Neuronal stem cell (in vitro differentiated cells): ENCODE results near the gene ZNF678.

Source experiments
- DNase-seq: peaks from one replicate; pipeline ENCODE4 v3.0.0-alpha.2; 2013; ENCODE audit warnings: low spot score
- H2AFZ ChIP-seq: one replicate; pipeline ENCODE4 v1.6.1; 2013; ENCODE audit warnings: mild to moderate bottlenecking, low read length, inconsistent platforms
- H2AK5ac ChIP-seq: 2 replicates; pipeline ENCODE4 v1.6.1; 2013; ENCODE audit warnings: low read depth, mild to moderate bottlenecking, inconsistent platforms, low read length, moderate library complexity, mixed read lengths
- H2BK120ac ChIP-seq: 2 replicates; pipeline ENCODE4 v1.6.1; 2013; ENCODE audit warnings: low read depth, mild to moderate bottlenecking, inconsistent platforms, low read length, moderate library complexity, mixed read lengths
- H2BK12ac ChIP-seq: one replicate; pipeline ENCODE4 v1.6.1; 2013; ENCODE audit warnings: low read length, inconsistent platforms
- H2BK15ac ChIP-seq: 2 replicates; pipeline ENCODE4 v1.6.1; 2013; ENCODE audit warnings: mild to moderate bottlenecking, low read length, inconsistent platforms, mixed read lengths
- H2BK5ac ChIP-seq: one replicate; pipeline ENCODE4 v1.6.1; 2013; ENCODE audit warnings: inconsistent platforms, mild to moderate bottlenecking, low read length, moderate library complexity
- H3K14ac ChIP-seq: one replicate; pipeline ENCODE4 v1.6.1; 2013; ENCODE audit warnings: low read length, inconsistent platforms
- H3K18ac ChIP-seq: 2 replicates; pipeline ENCODE4 v1.6.1; 2013; ENCODE audit warnings: low read length, inconsistent platforms
- H3K23ac ChIP-seq: 2 replicates; pipeline ENCODE4 v1.6.1; 2013; ENCODE audit warnings: low read depth, mild to moderate bottlenecking, mixed read lengths, low read length, inconsistent platforms; ENCODE audit not compliant: poor library complexity
- H3K27ac ChIP-seq: replicated peaks from 3 replicates; pipeline ENCODE4 v1.5.1; 2013; ENCODE audit warnings: low read length, inconsistent platforms
- H3K27me3 ChIP-seq, 3 experiments: 2 replicates each; pipeline ENCODE4 v1.6.1; 2013; ENCODE audit warnings: low read length in 3 of 3, mild to moderate bottlenecking in 2 of 3, inconsistent platforms in 1 of 3, low read depth in 1 of 3, mixed read lengths in 1 of 3, moderate library complexity in 1 of 3; ENCODE audit not compliant: control insufficient read depth in 3 of 3, insufficient read depth in 3 of 3
- H3K36me3 ChIP-seq, 2 donors: replicated peaks in 1 of 2; 2 replicates each; pipeline ENCODE4 v1.6.1; 2013; ENCODE audit warnings: low read length in 2 of 2; ENCODE audit not compliant: control insufficient read depth in 2 of 2, insufficient read depth in 2 of 2
- H3K4ac ChIP-seq: 2 replicates; pipeline ENCODE4 v1.6.1; 2013; ENCODE audit warnings: inconsistent platforms, mild to moderate bottlenecking, low read length, moderate library complexity
- H3K4me1 ChIP-seq, 2 donors: 1 replicate in 1 of 2; 2 replicates in 1 of 2; pipeline ENCODE4 v1.6.1; 2013; ENCODE audit warnings: low read length in 2 of 2, low read depth in 1 of 2; ENCODE audit not compliant: control insufficient read depth in 2 of 2, insufficient read depth in 1 of 2
- H3K4me2 ChIP-seq: one replicate; pipeline ENCODE4 v1.6.1; 2013; ENCODE audit warnings: mild to moderate bottlenecking, low read length, inconsistent platforms; ENCODE audit not compliant: insufficient read depth, poor library complexity, severe bottlenecking
- H3K4me3 ChIP-seq, 2 donors: 2 replicates each; pipeline ENCODE4 v1.5.1; 2013; ENCODE audit warnings: low read length in 2 of 2, mild to moderate bottlenecking in 2 of 2, inconsistent platforms in 1 of 2, moderate library complexity in 1 of 2
- H3K79me1 ChIP-seq: one replicate; pipeline ENCODE4 v1.6.1; 2013; ENCODE audit warnings: low read depth, mild to moderate bottlenecking, inconsistent platforms, low read length, moderate library complexity
- H3K9ac ChIP-seq: one replicate; pipeline ENCODE4 v1.6.1; 2013; ENCODE audit warnings: mild to moderate bottlenecking, low read depth, low read length, inconsistent platforms; ENCODE audit not compliant: poor library complexity
- H3K9me3 ChIP-seq, 2 donors: replicated peaks in 1 of 2; 2 replicates each; pipeline versions ENCODE3 to v1.6.1; 2013; ENCODE audit warnings: low read length in 2 of 2, mild to moderate bottlenecking in 2 of 2, inconsistent platforms in 1 of 2, low read depth in 1 of 2, mixed read lengths in 1 of 2, moderate library complexity in 1 of 2; ENCODE audit not compliant: control insufficient read depth in 2 of 2, insufficient read depth in 1 of 2
- H4K8ac ChIP-seq: one replicate; pipeline ENCODE4 v1.6.1; 2013; ENCODE audit warnings: low read depth, mild to moderate bottlenecking, inconsistent platforms, low read length, moderate library complexity
- H4K91ac ChIP-seq: one replicate; pipeline ENCODE4 v1.6.1; 2013; ENCODE audit warnings: low read length, low read depth, mild to moderate bottlenecking, inconsistent platforms; ENCODE audit not compliant: poor library complexity
- WGBS, 2 donors: extraction: QIAGEN DNeasy Blood & Tissue Kit; methylation state at CpG; one replicate each; pipeline ENCODE4 v1.1.7; 2013; ENCODE audit warnings: missing lambda C conversion rate in 2 of 2, mixed read lengths in 1 of 2; ENCODE audit not compliant: insufficient read length in 2 of 2, insufficient replicate concordance in 1 of 2; ENCODE audit errors: extremely low coverage in 2 of 2; 5-methylcytosine and 5-hydroxymethylcytosine counted together

Gene ZNF678

GRCh38 chr1:227607336-227607898 lies 44.1 kb downstream of the ZNF678 start:
- H2BK120ac ChIP-seq: no peak overlapping the region
- H3K27me3 ChIP-seq: no peaks in the 10 kb centered on the region
- no peak overlapping the region for H3K4me3 ChIP-seq
- H3K79me1 ChIP-seq: peaks cover 3% of the 10 kb centered on the region
- WGBS, 2 donors: no CpG with 5 or more reads among the region's 3 CpGs
- no peak overlapping the region for H3K14ac ChIP-seq
- H2BK15ac ChIP-seq: no peak overlapping the region
- no peak overlapping the region for H2AFZ ChIP-seq
- peaks cover 0 to 3% of the 10 kb centered on the region in 2 donors for H3K4me1 ChIP-seq
- H2AK5ac ChIP-seq: no peak overlapping the region
- H4K8ac ChIP-seq: no peak overlapping the region
- H3K9me3 ChIP-seq: peaks cover 12 to 69% of the 10 kb centered on the region in 2 donors
- H2BK5ac ChIP-seq: no peak overlapping the region
- no peak overlapping the region for H3K4me2 ChIP-seq
- H3K4ac ChIP-seq: no peak overlapping the region
- H3K18ac ChIP-seq: no peak overlapping the region
- H3K36me3 ChIP-seq: peaks cover 2 to 11% of the 10 kb centered on the region in 2 donors
- H3K27ac ChIP-seq: no peak overlapping the region
- H2BK12ac ChIP-seq: no peak overlapping the region
- DNase-seq: no peak
- H3K23ac ChIP-seq: no peak overlapping the region
- H3K9ac ChIP-seq: no peak overlapping the region
- no peak overlapping the region for H4K91ac ChIP-seq

- Histone ChIP-seq H2BK120ac (no peak overlapping the region), H2AK5ac (no peak overlapping the region), H3K23ac (no peak overlapping the region), H3K18ac (no peak overlapping the region), H3K4ac (no peak overlapping the region), H4K8ac (no peak overlapping the region), H2BK15ac (no peak overlapping the region), H2BK12ac (no peak overlapping the region), H3K79me1 (no peaks in the 10 kb centered on the region), H3K27me3 (no peaks in the 10 kb centered on the region), H3K27ac (no peak overlapping the region), H3K9me3 (peaks cover 12 to 62% of the 10 kb centered on the region in 2 donors), H3K9ac (no peak overlapping the region), H3K4me3 (no peak overlapping the region), H2BK5ac (no peak overlapping the region), H4K91ac (no peak overlapping the region), H2AFZ (no peak overlapping the region), H3K4me2 (no peak overlapping the region), H3K14ac (no peak overlapping the region), H3K4me1 (no peaks in the 10 kb centered on the region), H3K36me3 (peaks cover 6 to 23% of the 10 kb centered on the region in 2 donors)
- no peak for DNase-seq
- WGBS, 2 donors: no CpG with 5 or more reads among the region's 1 CpG
Observed at GRCh38 chr1:227612658-227613057, 49.3 kb downstream of the ZNF678 start.

DNA sequence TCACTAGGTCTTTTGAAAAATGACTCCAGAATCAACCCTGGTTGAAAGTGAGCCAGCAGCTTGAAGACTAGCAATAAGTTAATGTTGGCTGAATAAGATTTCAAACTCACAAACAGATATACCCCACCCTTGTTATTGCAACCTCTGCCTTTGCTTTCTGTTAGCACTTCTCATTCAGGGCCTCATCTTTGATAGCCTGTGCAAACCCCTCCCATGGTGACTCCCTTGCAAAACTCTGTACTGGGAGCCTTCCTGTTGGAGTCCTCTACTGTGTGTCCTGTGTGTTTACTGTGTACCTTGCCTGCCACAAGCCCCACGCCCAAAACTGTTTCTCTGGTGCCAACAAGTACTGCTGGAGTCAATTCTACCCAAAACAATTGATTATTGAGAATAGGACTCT lies 50.2 kb downstream of the ZNF678 start:
- no peak overlapping the region for H3K18ac ChIP-seq
- no peak overlapping the region for H2BK15ac ChIP-seq
- peaks cover 6 to 23% of the 10 kb centered on the region in 2 donors for H3K36me3 ChIP-seq
- no peak overlapping the region for H2AFZ ChIP-seq
- no peaks in the 10 kb centered on the region for H3K4me1 ChIP-seq
- no peak overlapping the region for H2BK12ac ChIP-seq
- no peak overlapping the region for H3K4me2 ChIP-seq
- no peak overlapping the region for H3K4ac ChIP-seq
- no peak overlapping the region for H2BK120ac ChIP-seq
- DNase-seq: no peak
- H2AK5ac ChIP-seq: no peak overlapping the region
- H3K4me3 ChIP-seq: no peak overlapping the region
- peaks cover 19 to 60% of the 10 kb centered on the region in 2 donors for H3K9me3 ChIP-seq
- H3K27ac ChIP-seq: no peak overlapping the region
- H3K79me1 ChIP-seq: no peaks in the 10 kb centered on the region
- H3K9ac ChIP-seq: no peak overlapping the region
- H3K14ac ChIP-seq: no peak overlapping the region
- H4K8ac ChIP-seq: no peak overlapping the region
- H3K27me3 ChIP-seq: no peaks in the 10 kb centered on the region
- no peak overlapping the region for H2BK5ac ChIP-seq
- H3K23ac ChIP-seq: no peak overlapping the region
- no peak overlapping the region for H4K91ac ChIP-seq
- no CpG with 5 or more reads among the region's 1 CpG for WGBS, 2 donors

DNA sequence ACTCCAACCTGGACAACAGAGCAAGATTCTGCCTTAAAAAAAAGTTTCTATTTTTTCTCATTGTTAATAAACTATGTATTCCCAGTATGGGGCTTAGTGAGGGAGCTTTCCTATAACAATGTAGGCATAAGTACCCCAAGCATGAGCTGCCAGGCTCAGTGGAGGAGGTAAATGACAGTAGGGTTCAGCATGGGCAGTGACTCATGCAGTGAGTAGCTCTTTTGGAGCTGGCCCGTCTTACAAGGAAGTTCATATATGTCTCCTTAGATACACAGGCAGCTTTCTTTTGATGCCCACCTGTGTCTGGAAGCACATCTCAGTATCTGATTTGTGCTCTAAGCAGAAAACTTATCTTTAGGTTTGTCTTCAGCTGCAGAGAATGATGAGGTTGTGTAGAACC lies 57.9 kb downstream of the ZNF678 start:
- Histone ChIP-seq H3K14ac (no peak overlapping the region), H2BK5ac (no peak overlapping the region), H3K9ac (no peak overlapping the region), H2BK12ac (no peak overlapping the region), H3K36me3 (peaks cover 2 to 3% of the 10 kb centered on the region in 2 donors), H3K27me3 (no peaks in the 10 kb centered on the region), H2BK120ac (no peak overlapping the region), H3K4me2 (no peak overlapping the region), H3K4me1 (no peaks in the 10 kb centered on the region), H3K4ac (no peak overlapping the region), H3K27ac (no peak overlapping the region), H3K9me3 (peaks cover 14 to 69% of the 10 kb centered on the region in 2 donors), H2AK5ac (no peak overlapping the region), H3K79me1 (peaks cover 2% of the 10 kb centered on the region), H4K91ac (no peak overlapping the region), H3K23ac (no peak overlapping the region), H4K8ac (no peak overlapping the region), H2AFZ (no peak overlapping the region), H3K18ac (no peak overlapping the region), H2BK15ac (no peak overlapping the region), H3K4me3 (no peak overlapping the region)
- no peak for DNase-seq
- no CpG with 5 or more reads among the region's 1 CpG for WGBS, 2 donors
